ENCODE data around the gene MFSD12.

Gene MFSD12

GRCh38 chr19:3563709-3564524 lies 6.5 kb upstream of the MFSD12 start:
- no peak overlapping the region for H3K27ac ChIP-seq
- TF ChIP-seq ZFX (IDR thresholded peaks at IDR 0.05; ENCODE audit: borderline replicate concordance) (no peak), CTCF (IDR thresholded peaks at IDR 0.05) (no peak)

- peak overlapping the region; percentile 71 for H3K27ac ChIP-seq
- TF ChIP-seq ZFX (IDR thresholded peaks at IDR 0.05; ENCODE audit: borderline replicate concordance) (no peak), CTCF (IDR thresholded peaks at IDR 0.05) (peak; percentile 31)
Observed at GRCh38 chr19:3556978-3557460, 367 bp downstream of the MFSD12 start.

DNA sequence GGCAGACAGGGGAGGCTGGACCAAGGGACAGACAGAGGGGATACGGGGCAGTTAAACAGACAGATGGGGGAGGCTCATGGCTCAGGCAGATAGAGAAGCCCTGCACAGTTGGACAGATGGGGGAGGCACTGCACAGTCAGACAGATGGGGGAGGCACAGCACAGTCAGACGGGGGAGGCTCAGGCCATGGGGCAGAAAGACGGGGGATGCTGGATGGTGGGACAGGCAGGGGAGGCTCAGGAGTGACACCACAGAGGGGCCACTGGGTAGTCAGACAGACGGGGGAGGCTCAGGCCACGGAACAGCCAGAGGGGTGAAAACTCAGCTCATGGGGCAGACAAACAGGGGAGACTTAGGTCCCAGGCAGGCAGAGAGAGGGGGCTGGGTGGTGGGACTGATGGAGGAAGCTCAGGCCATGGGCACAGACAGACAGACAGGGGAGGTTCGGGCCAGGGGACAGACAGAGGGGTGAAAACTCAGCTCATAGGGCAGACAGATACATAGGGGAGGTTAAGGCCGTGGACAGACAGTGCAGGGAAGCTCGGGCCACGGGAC lies 886 bp downstream of the MFSD12 start:
- H3K27ac ChIP-seq = peak overlapping the region; percentile 71
- no peak for TF ChIP-seq CTCF (IDR thresholded peaks at IDR 0.05)
- TF ChIP-seq ZFX (IDR thresholded peaks at IDR 0.05; ENCODE audit: borderline replicate concordance) = no peak

- TF ChIP-seq ZFX (IDR thresholded peaks at IDR 0.05; ENCODE audit: borderline replicate concordance) = no peak
- TF ChIP-seq CTCF (IDR thresholded peaks at IDR 0.05) = no peak
- H3K27ac ChIP-seq = peak overlapping the region; percentile 71
Observed at GRCh38 chr19:3555653-3556422, 1.5 kb downstream of the MFSD12 start.

DNA sequence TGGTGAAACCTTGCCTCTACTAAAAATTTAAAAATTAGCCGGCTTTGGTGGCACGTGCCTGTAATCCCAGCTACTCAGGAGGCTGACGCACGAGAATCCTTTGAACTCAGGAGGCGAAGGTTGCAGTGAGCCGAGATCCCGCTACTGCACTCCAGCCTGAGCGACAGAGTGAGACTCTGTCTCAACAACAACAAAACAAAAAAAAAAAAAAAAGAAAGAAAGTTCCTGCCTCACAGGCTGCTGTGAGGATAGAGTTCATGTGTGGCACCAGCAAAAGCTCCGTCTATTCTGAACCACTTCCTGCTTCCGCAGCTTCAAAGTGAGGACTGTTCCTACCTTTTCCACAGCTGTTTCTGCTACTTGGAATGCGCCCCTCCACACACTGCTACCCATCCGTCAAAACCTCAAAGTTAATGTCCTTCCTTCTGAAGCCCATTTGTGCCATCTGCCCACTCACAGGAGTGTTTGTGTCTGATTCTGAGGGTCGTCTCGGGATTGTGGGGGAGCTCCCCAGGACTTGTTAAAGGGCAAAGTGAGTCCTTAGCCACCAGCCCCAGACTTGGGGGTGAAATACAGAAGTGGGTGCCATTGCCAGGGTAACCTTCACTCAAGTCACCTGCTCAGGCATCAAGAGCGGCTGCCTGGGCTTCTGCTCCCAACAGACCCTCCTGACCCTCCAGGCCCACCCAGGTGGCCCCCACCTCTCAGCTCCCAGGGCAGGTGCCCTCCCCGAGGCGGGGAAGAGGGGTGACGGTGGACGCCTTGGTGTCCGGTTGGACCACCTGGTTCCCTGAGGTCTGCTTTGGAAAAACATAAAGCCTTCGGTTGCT lies 2.9 kb downstream of the MFSD12 start:
- H3K27ac ChIP-seq = 0 out of 2 replicates have a peak overlapping the region, but pooled peaks have one; percentile 13
- no peak for TF ChIP-seq CTCF (IDR thresholded peaks at IDR 0.05)
- no peak for TF ChIP-seq ZFX (IDR thresholded peaks at IDR 0.05; ENCODE audit: borderline replicate concordance)

DNA sequence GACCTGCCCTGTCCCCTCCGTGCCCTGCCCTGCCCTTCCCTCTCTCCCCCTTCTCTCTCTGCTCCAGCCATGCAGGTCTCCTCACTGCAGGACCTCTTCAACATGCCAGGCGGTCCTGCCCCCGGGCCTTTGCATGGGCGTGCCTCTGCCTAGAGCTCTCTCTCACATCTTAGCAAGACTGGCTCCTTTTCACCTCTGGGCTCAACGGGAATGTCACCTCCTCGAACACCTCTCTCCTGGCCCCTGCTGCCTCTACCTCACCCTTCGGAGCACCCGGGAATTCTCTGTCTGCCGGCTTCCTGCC lies 5.6 kb downstream of the MFSD12 start:
- TF ChIP-seq CTCF (IDR thresholded peaks at IDR 0.05) (no peak), ZFX (IDR thresholded peaks at IDR 0.05; ENCODE audit: borderline replicate concordance) (no peak)
- H3K27ac ChIP-seq = no peak overlapping the region

Data from 22Rv1 (cell line).